ENCODE results near the gene ZNF335.

Gene ZNF335

DNA sequence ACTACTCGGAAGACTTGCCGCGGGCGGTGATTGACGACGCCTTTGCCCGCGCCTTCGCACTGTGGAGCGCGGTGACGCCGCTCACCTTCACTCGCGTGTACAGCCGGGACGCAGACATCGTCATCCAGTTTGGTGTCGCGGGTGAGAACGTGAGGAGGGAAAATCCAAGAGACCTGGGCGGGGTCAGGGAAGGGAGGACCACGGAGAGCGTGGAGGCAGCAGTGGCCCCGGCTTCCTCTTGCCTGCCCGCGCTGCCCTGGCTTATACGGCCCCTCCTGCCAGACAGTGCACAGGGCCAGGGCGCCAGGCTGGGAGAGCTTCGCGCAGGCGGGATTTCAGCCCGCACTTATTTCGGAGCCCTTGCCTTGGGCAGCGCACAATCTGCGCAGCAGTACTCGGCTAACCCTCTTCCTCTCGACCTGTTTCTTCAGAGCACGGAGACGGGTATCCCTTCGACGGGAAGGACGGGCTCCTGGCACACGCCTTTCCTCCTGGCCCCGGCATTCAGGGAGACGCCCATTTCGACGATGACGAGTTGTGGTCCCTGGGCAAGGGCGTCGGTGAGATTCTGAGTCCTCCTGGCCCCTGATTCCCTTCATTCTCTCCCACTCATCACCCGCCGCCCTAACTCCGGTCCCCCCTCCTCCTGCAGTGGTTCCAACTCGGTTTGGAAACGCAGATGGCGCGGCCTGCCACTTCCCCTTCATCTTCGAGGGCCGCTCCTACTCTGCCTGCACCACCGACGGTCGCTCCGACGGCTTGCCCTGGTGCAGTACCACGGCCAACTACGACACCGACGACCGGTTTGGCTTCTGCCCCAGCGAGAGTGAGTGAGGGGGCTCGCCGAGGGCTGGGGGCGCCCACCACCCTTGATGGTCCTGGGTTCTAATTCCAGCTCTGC, 38.7 kb upstream of the ZNF335 start:
- H3K27me3 ChIP-seq (replicated peaks in 2 of 5; ENCODE audit: control insufficient read depth in 4 of 5, insufficient read depth in 5 of 5, low read length in 4 of 5): peaks cover 0 to 90% (median 48%) of the 10 kb centered on the region in 5 experiments
- ChIA-PET POLR2A (no interaction called here), CTCF (interaction anchor here (22.3 kb wide), 1 partner anchor 25 kb away, joined by 656 read pairs; the partner anchor contains the start of gene ZNF335)
- no peak overlapping the region for H3K27ac ChIP-seq (ENCODE audit: insufficient read depth in 1 of 2, low read depth in 1 of 2, low read length in 2 of 2, poor library complexity in 1 of 2, severe bottlenecking in 2 of 2)
- H3K4me1 ChIP-seq (ENCODE audit: control extremely low read depth in 1 of 4, control insufficient read depth in 4 of 4, insufficient read depth in 4 of 4, low read length in 3 of 4): peaks cover 4 to 54% (median 37%) of the 10 kb centered on the region in 4 experiments
- H3K36me3 ChIP-seq (ENCODE audit: control insufficient read depth in 4 of 4, insufficient read depth in 4 of 4, low read length in 3 of 4): no peaks in the 10 kb centered on the region
- H3K9me3 ChIP-seq (ENCODE audit: control extremely low read depth in 1 of 5, control insufficient read depth in 4 of 5, insufficient read depth in 2 of 5, low read depth in 1 of 5, low read length in 4 of 5): no peaks in the 10 kb centered on the region
- peak in 2 of 3 donors; percentile 61 to 63 for DNase-seq
- WGBS (ENCODE audit: insufficient coverage): 6% methylated on average over 43 of the region's 74 CpGs
- peak overlapping the region in 4 of 7 experiments; percentile 9 to 25 (median 17) for H3K4me3 ChIP-seq (ENCODE audit: control insufficient read depth in 1 of 7, extremely low read depth in 1 of 7, insufficient read depth in 4 of 7, low read depth in 2 of 7, low read length in 6 of 7)

DNA sequence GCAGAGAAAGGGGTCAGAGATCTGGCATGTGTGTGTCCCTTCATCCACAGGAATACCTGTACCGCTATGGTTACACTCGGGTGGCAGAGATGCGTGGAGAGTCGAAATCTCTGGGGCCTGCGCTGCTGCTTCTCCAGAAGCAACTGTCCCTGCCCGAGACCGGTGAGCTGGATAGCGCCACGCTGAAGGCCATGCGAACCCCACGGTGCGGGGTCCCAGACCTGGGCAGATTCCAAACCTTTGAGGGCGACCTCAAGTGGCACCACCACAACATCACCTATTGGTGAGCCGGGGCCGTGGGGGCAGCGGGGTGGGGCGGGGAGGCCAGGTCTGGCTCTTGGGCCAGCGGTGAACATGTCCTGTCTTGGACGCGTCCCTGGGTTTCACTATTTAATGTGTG, 37.8 kb upstream of the ZNF335 start:
- Histone ChIP-seq H3K9me3 (ENCODE audit: control extremely low read depth in 1 of 5, control insufficient read depth in 4 of 5, insufficient read depth in 2 of 5, low read depth in 1 of 5, low read length in 4 of 5) (no peaks in the 10 kb centered on the region), H3K27ac (ENCODE audit: insufficient read depth in 1 of 2, low read depth in 1 of 2, low read length in 2 of 2, poor library complexity in 1 of 2, severe bottlenecking in 2 of 2) (no peak overlapping the region), H3K36me3 (ENCODE audit: control insufficient read depth in 4 of 4, insufficient read depth in 4 of 4, low read length in 3 of 4) (no peaks in the 10 kb centered on the region), H3K4me3 (ENCODE audit: control insufficient read depth in 1 of 7, extremely low read depth in 1 of 7, insufficient read depth in 4 of 7, low read depth in 2 of 7, low read length in 6 of 7) (no peak overlapping the region), H3K27me3 (replicated peaks in 2 of 5; ENCODE audit: control insufficient read depth in 4 of 5, insufficient read depth in 5 of 5, low read length in 4 of 5) (peaks cover 0 to 86% (median 48%) of the 10 kb centered on the region in 5 experiments), H3K4me1 (ENCODE audit: control extremely low read depth in 1 of 4, control insufficient read depth in 4 of 4, insufficient read depth in 4 of 4, low read length in 3 of 4) (peaks cover 8 to 63% (median 46%) of the 10 kb centered on the region in 4 experiments)
- DNase-seq: no peak
- POLR2A ChIA-PET: interaction anchor here (0.7 kb wide), 1 partner anchor 45 kb away, joined by 3 read pairs; no protein-coding TSS in a partner anchor
- CTCF ChIA-PET: interaction anchor here (1.2 to 22.3 kb wide), 2 partner anchors 13 to 24 kb away, joined by 6 to 656 read pairs; partner anchors contain the start of gene ZNF335
- WGBS (ENCODE audit: insufficient coverage): 35% methylated on average over 14 of the region's 20 CpGs

DNA sequence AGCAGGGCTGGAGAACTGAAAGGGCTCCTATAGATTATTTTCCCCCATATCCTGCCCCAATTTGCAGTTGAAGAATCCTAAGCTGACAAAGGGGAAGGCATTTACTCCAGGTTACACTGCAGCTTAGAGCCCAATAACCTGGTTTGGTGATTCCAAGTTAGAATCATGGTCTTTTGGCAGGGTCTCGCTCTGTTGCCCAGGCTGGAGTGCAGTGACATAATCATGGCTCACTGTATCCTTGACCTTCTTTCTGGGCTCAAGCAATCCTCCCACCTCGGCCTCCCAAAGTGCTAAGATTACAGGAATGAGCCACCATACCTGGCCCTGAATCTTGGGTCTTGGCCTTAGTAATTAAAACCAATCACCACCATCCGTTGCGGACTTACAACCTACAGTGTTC, 35.7 kb upstream of the ZNF335 start:
- 81% methylated on average over 3 of the region's 4 CpGs for WGBS (ENCODE audit: insufficient coverage)
- H3K27ac ChIP-seq (ENCODE audit: insufficient read depth in 1 of 2, low read depth in 1 of 2, low read length in 2 of 2, poor library complexity in 1 of 2, severe bottlenecking in 2 of 2): no peak overlapping the region

DNA sequence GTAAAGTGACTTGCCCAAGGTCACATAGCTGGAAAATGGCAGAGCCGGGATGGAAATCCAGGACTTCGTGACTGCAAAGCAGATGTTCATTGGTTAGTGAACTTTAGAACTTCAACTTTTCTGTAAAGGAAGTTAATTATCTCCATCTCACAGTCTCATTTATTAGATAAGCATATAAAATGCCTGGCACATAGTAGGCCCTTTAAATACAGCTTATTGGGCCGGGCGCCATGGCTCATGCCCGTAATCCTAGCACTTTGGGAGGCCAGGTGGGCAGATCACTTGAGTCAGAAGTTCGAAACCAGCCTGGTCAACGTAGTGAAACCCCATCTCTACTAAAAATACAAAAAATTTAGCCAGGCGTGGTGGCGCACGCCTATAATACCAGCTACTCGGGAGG, 35.0 kb upstream of the ZNF335 start:
- Histone ChIP-seq H3K27ac (ENCODE audit: insufficient read depth in 1 of 2, low read depth in 1 of 2, low read length in 2 of 2, poor library complexity in 1 of 2, severe bottlenecking in 2 of 2) (no peak overlapping the region), H3K36me3 (ENCODE audit: control insufficient read depth in 4 of 4, insufficient read depth in 4 of 4, low read length in 3 of 4) (no peaks in the 10 kb centered on the region), H3K27me3 (replicated peaks in 2 of 5; ENCODE audit: control insufficient read depth in 4 of 5, insufficient read depth in 5 of 5, low read length in 4 of 5) (peaks cover 0 to 75% (median 46%) of the 10 kb centered on the region in 5 experiments), H3K9me3 (ENCODE audit: control extremely low read depth in 1 of 5, control insufficient read depth in 4 of 5, insufficient read depth in 2 of 5, low read depth in 1 of 5, low read length in 4 of 5) (no peaks in the 10 kb centered on the region), H3K4me3 (ENCODE audit: control insufficient read depth in 1 of 7, extremely low read depth in 1 of 7, insufficient read depth in 4 of 7, low read depth in 2 of 7, low read length in 6 of 7) (no peak overlapping the region), H3K4me1 (ENCODE audit: control extremely low read depth in 1 of 4, control insufficient read depth in 4 of 4, insufficient read depth in 4 of 4, low read length in 3 of 4) (peaks cover 16 to 67% (median 53%) of the 10 kb centered on the region in 4 experiments)
- ChIA-PET CTCF (interaction anchor here (0.8 to 22.3 kb wide), 3 partner anchors 11 to 21 kb away, joined by 3 to 656 read pairs (median 3); partner anchors contain the start of gene ZNF335), POLR2A (interaction anchor here (0.6 kb wide), 1 partner anchor 49 kb away, joined by 3 read pairs; no protein-coding TSS in a partner anchor)
- DNase-seq: no peak
- WGBS (ENCODE audit: insufficient coverage): 86% methylated on average over 5 of the region's 11 CpGs

More for the DNA sequence above, 35.7 kb upstream of the ZNF335 start:
- H3K9me3 ChIP-seq (ENCODE audit: control extremely low read depth in 1 of 5, control insufficient read depth in 4 of 5, insufficient read depth in 2 of 5, low read depth in 1 of 5, low read length in 4 of 5): no peaks in the 10 kb centered on the region
- no peak for DNase-seq
- CTCF ChIA-PET: interaction anchor here (22.3 kb wide), 1 partner anchor 22 kb away, joined by 656 read pairs; the partner anchor contains the start of gene ZNF335
- H3K27me3 ChIP-seq (replicated peaks in 2 of 5; ENCODE audit: control insufficient read depth in 4 of 5, insufficient read depth in 5 of 5, low read length in 4 of 5): peaks cover 0 to 79% (median 49%) of the 10 kb centered on the region in 5 experiments
- peaks cover 16 to 67% (median 53%) of the 10 kb centered on the region in 4 experiments for H3K4me1 ChIP-seq (ENCODE audit: control extremely low read depth in 1 of 4, control insufficient read depth in 4 of 4, insufficient read depth in 4 of 4, low read length in 3 of 4)
- H3K4me3 ChIP-seq (ENCODE audit: control insufficient read depth in 1 of 7, extremely low read depth in 1 of 7, insufficient read depth in 4 of 7, low read depth in 2 of 7, low read length in 6 of 7): no peak overlapping the region
- H3K36me3 ChIP-seq (ENCODE audit: control insufficient read depth in 4 of 4, insufficient read depth in 4 of 4, low read length in 3 of 4): no peaks in the 10 kb centered on the region
- POLR2A ChIA-PET: no interaction called here

- Histone ChIP-seq H3K27ac (ENCODE audit: insufficient read depth in 1 of 2, low read depth in 1 of 2, low read length in 2 of 2, poor library complexity in 1 of 2, severe bottlenecking in 2 of 2) (no peak overlapping the region), H3K4me3 (ENCODE audit: control insufficient read depth in 1 of 7, extremely low read depth in 1 of 7, insufficient read depth in 4 of 7, low read depth in 2 of 7, low read length in 6 of 7) (peak overlapping the region in 1 of 7 experiments; percentile 28), H3K4me1 (ENCODE audit: control extremely low read depth in 1 of 4, control insufficient read depth in 4 of 4, insufficient read depth in 4 of 4, low read length in 3 of 4) (peaks cover 16 to 63% (median 53%) of the 10 kb centered on the region in 4 experiments), H3K9me3 (ENCODE audit: control extremely low read depth in 1 of 5, control insufficient read depth in 4 of 5, insufficient read depth in 2 of 5, low read depth in 1 of 5, low read length in 4 of 5) (no peaks in the 10 kb centered on the region), H3K36me3 (ENCODE audit: control insufficient read depth in 4 of 4, insufficient read depth in 4 of 4, low read length in 3 of 4) (no peaks in the 10 kb centered on the region), H3K27me3 (replicated peaks in 2 of 5; ENCODE audit: control insufficient read depth in 4 of 5, insufficient read depth in 5 of 5, low read length in 4 of 5) (peaks cover 0 to 75% (median 45%) of the 10 kb centered on the region in 5 experiments)
- WGBS (ENCODE audit: insufficient coverage): no CpG with 5 or more reads among the region's 6 CpGs
- CTCF ChIA-PET: interaction anchor here (0.8 to 42.1 kb wide), 4 partner anchors 2 to 21 kb away, joined by 3 to 656 read pairs (median 330); partner anchors contain the start of genes MMP9 and ZNF335
- POLR2A ChIA-PET: interaction anchor here (0.6 to 0.9 kb wide), 2 partner anchors 34 to 50 kb away, joined by 3 read pairs; partner anchors contain the start of gene ZNF335
- DNase-seq: no peak
Observed at GRCh38 chr20:46006022-46006705, 34.2 kb upstream of the ZNF335 start.

GRCh38 chr20:46004889-46005473, 33.0 kb upstream of the ZNF335 start:
- ChIA-PET CTCF (interaction anchor here (0.5 to 42.1 kb wide), 4 partner anchors 0 to 81 kb away, joined by 4 to 656 read pairs (median 331); partner anchors contain the start of genes MMP9 and ZNF335), POLR2A (interaction anchor here (0.9 kb wide), 1 partner anchor 33 kb away, joined by 3 read pairs; the partner anchor contains the start of gene ZNF335)
- H3K4me3 ChIP-seq (ENCODE audit: control insufficient read depth in 1 of 7, extremely low read depth in 1 of 7, insufficient read depth in 4 of 7, low read depth in 2 of 7, low read length in 6 of 7): peak overlapping the region in 5 of 7 experiments; percentile 16 to 54 (median 33)
- H3K4me1 ChIP-seq (ENCODE audit: control extremely low read depth in 1 of 4, control insufficient read depth in 4 of 4, insufficient read depth in 4 of 4, low read length in 3 of 4): peaks cover 16 to 65% (median 48%) of the 10 kb centered on the region in 4 experiments
- no peaks in the 10 kb centered on the region for H3K36me3 ChIP-seq (ENCODE audit: control insufficient read depth in 4 of 4, insufficient read depth in 4 of 4, low read length in 3 of 4)
- WGBS (ENCODE audit: insufficient coverage): 0% methylated on average over 3 of the region's 3 CpGs
- H3K27ac ChIP-seq (ENCODE audit: insufficient read depth in 1 of 2, low read depth in 1 of 2, low read length in 2 of 2, poor library complexity in 1 of 2, severe bottlenecking in 2 of 2): no peak overlapping the region
- peaks cover 0 to 75% (median 36%) of the 10 kb centered on the region in 5 experiments for H3K27me3 ChIP-seq (replicated peaks in 2 of 5; ENCODE audit: control insufficient read depth in 4 of 5, insufficient read depth in 5 of 5, low read length in 4 of 5)
- H3K9me3 ChIP-seq (ENCODE audit: control extremely low read depth in 1 of 5, control insufficient read depth in 4 of 5, insufficient read depth in 2 of 5, low read depth in 1 of 5, low read length in 4 of 5): no peaks in the 10 kb centered on the region
- peak; percentile 93 to 97 (median 97) for DNase-seq
